HG03565 (cell line): ENCODE measurements around the gene CCDC201.
"Not testable (repeated sequence)": the region's sequence is repeated elsewhere in the genome, so short reads cannot be mapped to it uniquely, and the experiment has no call there.

Experiments used
- ATAC-seq: cut with Tn5 transposase; IDR thresholded peaks from one replicate; pipeline ENCODE4 v1.9.1; 2021; ENCODE audit warnings: mild to moderate bottlenecking, moderate library complexity; ENCODE audit not compliant: unreplicated experiment

The CCDC201 gene

DNA sequence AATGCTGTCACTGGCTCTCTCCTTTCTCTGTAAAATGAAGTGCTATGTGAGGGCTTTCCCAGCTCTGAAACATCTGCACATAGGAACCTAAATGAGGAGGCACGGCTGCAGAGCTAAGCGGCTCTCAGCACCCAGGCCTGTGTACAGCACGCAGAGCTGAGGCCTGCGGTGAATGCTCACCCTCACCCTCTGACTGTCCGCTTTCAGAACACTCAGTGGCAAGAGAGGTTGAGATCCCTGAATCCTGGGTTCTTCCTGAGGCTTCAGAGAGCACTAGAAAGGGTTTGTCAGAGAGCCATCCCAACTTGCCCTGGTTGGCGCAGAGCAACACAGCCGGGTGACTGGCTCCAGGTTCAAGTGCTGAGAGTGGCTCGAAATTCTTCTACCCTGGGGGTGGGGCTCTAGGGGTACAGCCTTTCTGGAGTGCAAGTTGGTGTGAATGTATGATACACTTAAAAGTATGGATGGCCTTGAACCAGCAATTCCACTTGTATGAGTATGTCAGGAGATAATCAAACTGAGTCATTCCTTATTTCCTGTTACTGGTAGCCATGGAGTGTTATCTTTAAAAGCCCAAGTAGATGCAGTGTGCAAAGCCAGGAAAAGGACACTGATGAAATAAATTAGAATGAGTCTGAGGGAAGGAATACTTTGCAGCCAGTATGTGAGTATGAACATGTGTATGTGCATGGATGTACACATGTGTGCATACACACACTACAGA is 1.7 kb upstream of the CCDC201 start:
- ATAC-seq = no peak

GRCh38 chr7:45873355-45873754 is 473 bp upstream of the CCDC201 start:
- no peak for ATAC-seq

GRCh38 chr7:45872116-45873034 is 507 bp downstream of the CCDC201 start:
- ATAC-seq = no peak

DNA sequence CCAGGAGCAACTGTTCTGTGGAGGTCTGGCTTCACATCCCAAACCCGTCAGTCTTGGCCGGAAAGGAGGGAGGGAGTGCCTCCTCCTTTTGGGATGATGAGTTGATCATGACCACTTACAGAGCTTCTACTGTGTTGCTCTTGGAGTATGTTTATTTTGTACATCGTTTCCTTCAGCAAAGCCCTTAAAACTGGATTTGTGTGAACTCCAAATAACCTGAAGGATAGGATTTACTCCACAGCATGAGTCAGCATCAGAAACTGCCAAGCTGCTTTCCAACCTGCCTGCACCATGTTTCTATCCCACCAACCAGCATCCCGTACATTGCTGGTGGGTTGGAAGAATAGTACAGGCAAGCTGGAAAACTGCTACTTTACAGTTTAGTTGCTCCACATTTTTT is 3.5 kb downstream of the CCDC201 start:
- ATAC-seq = no peak

DNA sequence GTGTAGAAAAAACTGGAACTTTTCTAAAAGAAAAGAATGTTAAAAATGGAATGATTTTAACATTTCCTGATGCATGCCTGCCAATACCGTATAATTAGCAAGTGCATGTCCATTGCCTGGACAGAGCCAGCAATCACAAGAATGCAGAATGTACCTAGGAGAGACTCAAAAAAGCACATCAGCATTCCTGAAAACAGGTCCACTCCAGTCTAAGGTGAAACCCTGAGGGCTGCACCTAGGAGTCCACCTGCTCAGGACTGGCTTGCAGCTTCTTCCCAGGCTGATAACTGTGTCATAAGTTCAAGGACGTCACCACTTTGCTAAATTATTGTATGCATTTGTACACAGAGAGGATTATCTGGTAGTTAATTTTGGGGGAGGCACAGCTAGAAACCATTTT is 5.4 kb downstream of the CCDC201 start:
- no peak for ATAC-seq

DNA sequence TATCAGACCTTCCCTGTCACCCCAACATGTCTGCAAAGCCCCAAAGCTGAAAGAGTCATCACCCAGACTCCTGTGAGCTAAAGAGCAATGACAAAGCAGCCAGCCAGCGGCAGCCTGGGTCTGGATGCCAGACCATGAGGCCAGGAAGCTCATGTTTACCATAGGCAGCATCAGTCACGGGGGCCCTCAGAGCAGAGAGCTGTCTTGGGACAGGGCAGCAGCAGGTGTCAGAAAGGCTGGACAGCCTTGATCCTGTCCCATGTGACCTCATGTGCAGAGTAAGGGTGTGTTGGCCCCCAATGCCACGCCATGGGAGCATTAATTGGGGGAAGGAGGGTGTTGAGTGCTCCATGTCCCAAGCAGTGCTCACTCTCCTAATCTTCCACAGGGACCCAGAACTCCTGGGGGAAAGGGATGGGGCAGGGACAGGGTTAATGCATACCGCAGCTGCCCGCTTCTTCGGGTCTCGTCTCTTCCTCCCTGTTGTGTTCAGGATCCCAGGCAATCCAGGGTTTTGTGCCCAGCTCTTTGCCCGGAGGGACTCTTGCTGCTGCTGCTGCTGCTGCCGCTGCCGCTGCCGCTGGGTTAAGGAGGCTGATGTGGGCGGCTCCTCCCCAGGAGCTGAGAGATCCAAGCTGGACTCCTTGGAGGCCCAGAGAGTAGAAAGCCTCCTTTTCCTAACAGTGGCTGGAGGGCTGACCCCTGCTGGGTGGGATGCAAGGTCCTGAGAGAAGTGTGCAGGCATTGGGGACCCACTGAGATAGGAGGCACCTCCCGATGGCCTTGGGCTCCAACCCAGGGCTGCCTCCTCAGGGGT is 7.1 kb downstream of the CCDC201 start:
- no peak for ATAC-seq

DNA sequence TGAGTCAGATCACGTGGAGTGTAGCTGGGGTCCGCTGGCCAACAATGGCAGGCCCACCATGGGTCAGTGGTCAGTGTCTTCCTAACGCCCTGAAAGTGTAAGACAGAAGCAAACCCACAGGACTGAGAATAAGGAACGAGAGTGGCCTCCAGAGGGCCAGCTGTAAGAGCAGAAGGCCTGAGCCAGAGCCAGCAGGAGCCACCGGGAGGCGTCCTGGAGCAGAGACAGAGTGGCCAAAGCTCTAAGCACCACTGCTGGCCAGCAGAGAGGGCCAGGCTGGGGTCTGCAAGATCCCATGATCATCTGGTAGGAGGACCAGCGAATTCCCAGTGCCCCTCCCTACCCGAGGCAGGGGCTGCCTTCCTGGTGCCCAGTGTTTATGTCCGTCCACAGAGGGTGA is 9.2 kb downstream of the CCDC201 start:
- ATAC-seq = no peak

DNA sequence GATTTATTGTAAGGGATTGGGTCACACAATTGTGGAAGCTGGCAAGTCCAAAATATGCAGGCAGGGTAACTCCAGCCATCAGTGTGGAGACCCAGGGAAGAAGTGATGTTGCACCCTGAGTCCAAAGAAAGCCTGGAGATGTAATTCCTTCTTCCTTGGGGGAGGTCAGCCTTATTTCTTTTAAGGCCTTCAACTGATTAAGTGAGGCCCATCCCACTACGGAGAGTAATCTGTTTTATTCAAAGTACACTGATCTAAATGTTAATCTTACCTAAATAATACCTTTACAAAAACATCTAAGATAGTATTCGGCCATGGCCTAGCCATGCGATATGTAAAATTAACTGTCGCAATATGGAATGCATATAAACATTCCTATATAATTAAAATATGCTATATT is 16.0 kb downstream of the CCDC201 start:
- not testable (repeated sequence) for ATAC-seq

GRCh38 chr7:45855680-45856079 is 17.2 kb downstream of the CCDC201 start:
- ATAC-seq = not testable (repeated sequence)

- ATAC-seq = not testable (repeated sequence)
These were observed 19.4 kb downstream of the CCDC201 start for GRCh38 chr7:45853491-45853890.

DNA sequence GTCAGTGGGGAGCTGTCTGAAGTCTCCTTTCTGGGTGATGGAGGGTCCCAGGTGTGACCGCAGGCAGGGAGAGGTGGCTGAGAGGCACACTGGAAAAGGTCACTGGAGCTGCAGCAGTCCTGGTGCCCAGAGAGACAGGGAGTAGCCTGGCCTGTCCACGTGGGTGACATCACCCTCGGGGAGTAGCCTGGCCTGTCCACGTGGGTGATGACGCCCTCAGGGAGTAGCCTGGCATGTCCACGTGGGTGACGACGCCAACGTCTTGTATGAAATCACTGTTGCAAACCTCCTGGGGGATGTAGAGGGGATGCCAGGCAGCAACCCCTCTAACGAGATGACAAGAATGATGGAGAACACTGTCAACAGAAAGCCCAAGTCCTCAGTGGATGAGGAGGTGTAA is 19.9 kb downstream of the CCDC201 start:
- not testable (repeated sequence) for ATAC-seq

DNA sequence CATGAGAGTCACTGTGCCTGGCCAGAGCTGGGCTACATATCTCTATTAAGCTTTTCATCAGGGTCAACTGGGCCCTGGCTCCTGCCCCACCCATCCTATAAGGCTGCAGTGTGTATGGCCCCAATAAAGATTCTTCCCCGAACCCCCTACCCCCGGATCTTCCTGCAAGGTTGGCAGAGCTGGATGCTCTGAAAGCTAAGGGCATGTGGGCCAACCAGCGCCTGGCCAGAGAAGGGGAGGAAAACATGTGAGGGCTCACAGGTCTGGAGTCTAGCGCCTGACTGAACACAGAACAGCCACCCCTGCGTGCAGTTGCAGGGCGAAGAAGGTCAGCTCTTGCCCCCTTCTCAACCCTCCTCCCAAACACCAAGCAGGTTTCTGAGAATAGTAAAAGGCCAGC is 24.1 kb downstream of the CCDC201 start:
- ATAC-seq = not testable (repeated sequence)

- ATAC-seq = not testable (repeated sequence)
These were observed 26.3 kb downstream of the CCDC201 start for GRCh38 chr7:45846536-45846935.

- not testable (repeated sequence) for ATAC-seq
These were observed 30.8 kb downstream of the CCDC201 start for GRCh38 chr7:45841926-45842717.

GRCh38 chr7:45838852-45839251 is 34.0 kb downstream of the CCDC201 start:
- not testable (repeated sequence) for ATAC-seq

DNA sequence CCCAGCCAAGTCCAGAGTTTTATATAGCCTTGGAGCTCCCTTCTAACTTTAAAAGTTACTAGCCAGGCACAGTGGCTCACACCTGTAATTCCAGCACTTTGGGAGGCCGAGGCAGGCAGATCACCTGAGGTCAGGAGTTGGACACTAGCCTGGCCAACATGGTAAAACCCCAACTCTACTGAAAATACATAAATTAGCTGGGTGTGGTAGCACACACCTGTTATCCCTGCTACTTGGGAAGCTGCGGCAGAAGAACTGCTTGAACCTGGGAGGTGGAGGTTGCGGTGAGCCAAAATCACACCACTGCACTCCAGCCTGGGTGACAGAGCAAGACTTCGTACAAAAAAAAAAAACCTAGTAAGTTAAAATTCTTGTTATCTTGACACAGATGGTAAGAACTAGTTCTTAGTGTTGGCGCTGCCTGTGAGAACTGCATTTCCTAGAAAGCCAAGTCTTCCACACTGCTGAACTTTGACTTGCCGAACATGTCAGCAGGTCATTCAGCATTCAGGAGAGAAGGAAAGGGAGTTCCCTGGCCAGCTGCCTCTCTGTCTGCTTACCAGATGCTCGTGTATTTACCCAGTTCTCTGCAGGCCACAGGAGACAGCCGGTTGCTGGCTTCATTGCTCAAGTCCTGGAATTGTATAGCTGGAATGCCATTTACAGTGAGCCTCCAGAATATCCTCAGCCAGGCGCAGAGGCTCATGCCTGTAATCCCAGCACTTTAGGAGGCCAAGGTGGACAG is 40.3 kb downstream of the CCDC201 start:
- ATAC-seq = not testable (repeated sequence)

- not testable (repeated sequence) for ATAC-seq
These were observed 43.0 kb downstream of the CCDC201 start for GRCh38 chr7:45829846-45830245.

DNA sequence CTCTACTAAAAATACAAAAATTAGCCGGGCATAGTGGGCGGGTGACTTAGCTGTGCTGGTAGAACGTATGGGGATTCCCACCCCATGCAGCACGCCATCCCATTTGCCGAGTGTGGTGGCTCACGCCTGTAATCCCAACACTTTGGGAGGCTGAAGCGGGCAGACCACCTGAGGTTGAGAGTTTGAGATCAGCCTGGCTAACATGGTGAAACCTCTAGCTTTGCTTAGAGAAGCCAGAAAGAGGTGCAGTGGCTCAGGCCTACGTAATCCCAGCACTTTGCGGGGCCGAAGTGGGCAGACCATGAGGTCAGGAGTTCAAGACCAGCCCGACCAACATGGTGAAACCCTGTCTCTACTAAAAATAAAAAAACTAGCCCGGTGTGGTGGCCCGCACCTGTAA is 45.2 kb downstream of the CCDC201 start:
- not testable (repeated sequence) for ATAC-seq

- not testable (repeated sequence) for ATAC-seq
These were observed 46.3 kb downstream of the CCDC201 start for GRCh38 chr7:45826550-45826949.

DNA sequence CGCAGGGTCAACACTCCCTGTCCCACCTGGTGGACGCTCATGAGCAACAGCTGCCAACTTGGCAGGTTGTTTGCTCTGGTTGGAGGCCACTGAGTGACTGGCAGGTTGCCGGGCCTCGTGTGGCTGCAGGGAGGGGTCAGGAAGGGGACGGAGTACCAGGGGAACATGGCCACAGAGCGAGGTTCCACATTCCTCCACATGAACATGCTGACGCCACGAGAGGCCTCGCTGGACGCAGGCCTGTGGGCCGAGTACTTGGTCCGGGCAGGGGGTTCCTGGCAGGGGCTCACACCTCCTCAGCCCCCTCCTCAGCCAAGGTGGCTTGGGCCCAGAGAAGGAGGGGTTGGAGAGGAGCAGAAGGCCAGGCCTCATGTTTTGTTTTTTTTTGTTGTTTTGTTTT is 54.1 kb downstream of the CCDC201 start:
- not testable (repeated sequence) for ATAC-seq
